Neural progenitor cell (in vitro differentiated cells): ENCODE measurements around the gene SIRPA. TPM values are rescaled to one million over a fixed set of nuclear protein-coding genes. Genes with fewer than 3 reads are reported as not detected.

ENCODE experiments used
- DNase-seq: peaks from one replicate; pipeline ENCODE4 v3.0.0-alpha.2; 2016; ENCODE audit warnings: low spot score
- H2AFZ ChIP-seq: fragments of 200-600 bp; sonication (generic); replicated peaks from 2 replicates; pipeline ENCODE4 v1.6.1; 2016; ENCODE audit warnings: antibody characterized with exemption
- H3F3A ChIP-seq: fragments of 200-600 bp; sonication (generic); 2 replicates; pipeline ENCODE4 v1.6.1; 2016; ENCODE audit warnings: antibody characterized with exemption, low read depth
- H3K27ac ChIP-seq: fragments of 200-600 bp; sonication (generic); 2 replicates; pipeline ENCODE4 v1.5.1; 2016; ENCODE audit warnings: mild to moderate bottlenecking
- H3K27me3 ChIP-seq: fragments of 200-600 bp; sonication (generic); 2 replicates; pipeline ENCODE4 v1.6.1; 2016; ENCODE audit warnings: mild to moderate bottlenecking, moderate library complexity
- H3K36me3 ChIP-seq: fragments of 200-600 bp; sonication (generic); 2 replicates; pipeline ENCODE4 v1.5.1; 2016
- H3K4me1 ChIP-seq: fragments of 200-600 bp; sonication (generic); 2 replicates; pipeline ENCODE4 v1.6.1; 2016; ENCODE audit warnings: mixed run types
- H3K4me2 ChIP-seq: fragments of 200-600 bp; sonication (generic); 2 replicates; pipeline ENCODE4 v1.6.1; 2016
- H3K4me3 ChIP-seq: fragments of 200-600 bp; sonication (generic); 2 replicates; pipeline ENCODE4 v1.5.1; 2016
- H3K79me2 ChIP-seq: fragments of 200-600 bp; sonication (generic); 2 replicates; pipeline ENCODE4 v1.6.1; 2016; ENCODE audit warnings: low read depth
- H3K9ac ChIP-seq: fragments of 200-600 bp; sonication (generic); 2 replicates; pipeline ENCODE4 v1.6.1; 2016
- H3K9me3 ChIP-seq: fragments of 200-600 bp; sonication (generic); 2 replicates; pipeline ENCODE4 v1.5.1; 2016; ENCODE audit warnings: low read depth
- H4K20me1 ChIP-seq: fragments of 200-600 bp; sonication (generic); 2 replicates; pipeline ENCODE4 v1.6.1; 2016; ENCODE audit warnings: low read depth
- H3K27ac Mint-ChIP-seq: 3 replicates; pipeline ENCODE4 v1.8.0; 2021; ENCODE audit warnings: mixed read lengths
- H3K27me3 Mint-ChIP-seq: 2 replicates; pipeline ENCODE4 v1.8.0; 2022; ENCODE audit warnings: low read depth, mild to moderate bottlenecking, inconsistent platforms, moderate library complexity, mixed read lengths; ENCODE audit not compliant: insufficient read depth
- H3K36me3 Mint-ChIP-seq: 3 replicates; pipeline ENCODE4 v1.8.0; 2021; ENCODE audit warnings: mixed read lengths
- H3K4me1 Mint-ChIP-seq: 3 replicates; pipeline ENCODE4 v1.8.0; 2021; ENCODE audit warnings: mixed read lengths
- H3K4me3 Mint-ChIP-seq: 3 replicates; pipeline ENCODE4 v1.8.0; 2021; ENCODE audit warnings: mild to moderate bottlenecking, moderate library complexity, mixed read lengths
- H3K9me3 Mint-ChIP-seq: 3 replicates; pipeline ENCODE4 v1.8.0; 2020; ENCODE audit warnings: mixed read lengths
- CTCF ChIP-seq: fragments of 200-600 bp; sonication (generic); IDR thresholded peaks from 2 replicates; pipeline ENCODE4 v1.5.1; 2017; ENCODE audit warnings: antibody characterized with exemption, mild to moderate bottlenecking
- EZH2 ChIP-seq: fragments of 200-600 bp; sonication (generic); IDR thresholded peaks from 2 replicates; pipeline ENCODE4 v1.6.1; 2017; ENCODE audit warnings: antibody characterized with exemption, mild to moderate bottlenecking, moderate library complexity
- EZH2phosphoT487 ChIP-seq: fragments of 200-600 bp; sonication (generic); IDR thresholded peaks from 2 replicates; pipeline ENCODE4 v1.6.1; 2017; ENCODE audit warnings: antibody characterized with exemption
- total RNA-seq: library from RNA; depleted of rRNA; stranded (reverse); fragments of >200 nt; gene quantifications from 2 replicates; pipeline ENCODE4 v1.2.3, GENCODE V29; 2015; ENCODE audit warnings: low replicate concordance

Gene SIRPA
- total RNA-seq, 1 donor from 2014 or later = 5.1 TPM

GRCh38 chr20:1876975-1877608 lies 18.1 kb upstream of the SIRPA start:
- H3K4me1 ChIP-seq = no peaks in the 10 kb centered on the region
- Mint-ChIP-seq H3K4me3 (no peak overlapping the region), H3K36me3 (no peaks in the 10 kb centered on the region), H3K27ac (no peak overlapping the region), H3K27me3 (peaks cover 15% of the 10 kb centered on the region), H3K9me3 (no peaks in the 10 kb centered on the region), H3K4me1 (peaks cover 40% of the 10 kb centered on the region)
- no peak overlapping the region for H2AFZ ChIP-seq
- H3F3A ChIP-seq = no peaks in the 10 kb centered on the region
- no peaks in the 10 kb centered on the region for H3K79me2 ChIP-seq
- H3K9ac ChIP-seq = no peak overlapping the region
- no peaks in the 10 kb centered on the region for H3K9me3 ChIP-seq
- no peak overlapping the region for H3K27ac ChIP-seq
- H4K20me1 ChIP-seq = no peaks in the 10 kb centered on the region
- H3K27me3 ChIP-seq = no peaks in the 10 kb centered on the region
- no peaks in the 10 kb centered on the region for H3K36me3 ChIP-seq
- no peak overlapping the region for H3K4me3 ChIP-seq
- peak; percentile 43 for DNase-seq
- no peak overlapping the region for H3K4me2 ChIP-seq
- TF ChIP-seq EZH2 (no peak), EZH2phosphoT487 (no peak), CTCF (no peak)

DNA sequence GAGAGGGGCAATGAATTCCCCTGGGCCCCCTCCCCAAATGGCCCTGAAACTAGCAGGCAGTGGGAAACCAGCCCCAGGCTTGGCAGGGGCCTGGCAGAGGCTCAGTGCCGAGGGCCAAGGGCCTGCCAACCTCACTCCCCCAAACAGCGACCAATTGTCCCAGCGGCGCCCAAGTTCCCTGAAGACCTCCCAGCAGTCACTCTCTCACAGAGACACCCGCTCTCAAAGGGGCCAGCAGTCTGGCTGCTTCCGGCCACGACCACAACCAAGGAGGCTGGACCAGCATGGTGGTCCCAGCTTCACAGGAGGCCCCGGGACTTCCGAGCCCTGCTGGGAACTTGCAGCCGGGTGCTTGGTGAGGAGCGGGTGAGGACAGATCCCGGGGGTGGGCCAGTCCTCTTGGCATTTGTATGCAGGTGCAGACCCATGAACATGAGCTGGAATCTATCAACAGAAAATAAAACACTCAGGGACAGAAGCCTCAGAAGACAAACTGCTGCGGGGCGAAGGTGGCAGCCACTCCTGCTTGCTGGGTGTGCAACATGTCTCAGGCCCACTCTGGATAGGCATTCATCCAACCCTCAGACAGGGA lies 17.5 kb upstream of the SIRPA start:
- no peak overlapping the region for H2AFZ ChIP-seq
- Mint-ChIP-seq H3K4me3 (no peak overlapping the region), H3K36me3 (no peaks in the 10 kb centered on the region), H3K4me1 (peaks cover 44% of the 10 kb centered on the region), H3K27me3 (peaks cover 17% of the 10 kb centered on the region), H3K27ac (no peak overlapping the region), H3K9me3 (no peaks in the 10 kb centered on the region)
- no peaks in the 10 kb centered on the region for H3K4me1 ChIP-seq
- TF ChIP-seq CTCF (no peak), EZH2 (no peak), EZH2phosphoT487 (no peak)
- H3K4me3 ChIP-seq = no peak overlapping the region
- H3K79me2 ChIP-seq = no peaks in the 10 kb centered on the region
- H3F3A ChIP-seq = no peaks in the 10 kb centered on the region
- H4K20me1 ChIP-seq = no peaks in the 10 kb centered on the region
- no peaks in the 10 kb centered on the region for H3K9me3 ChIP-seq
- no peak overlapping the region for H3K9ac ChIP-seq
- no peak overlapping the region for H3K27ac ChIP-seq
- no peaks in the 10 kb centered on the region for H3K27me3 ChIP-seq
- H3K36me3 ChIP-seq = no peaks in the 10 kb centered on the region
- DNase-seq = no peak
- no peak overlapping the region for H3K4me2 ChIP-seq

DNA sequence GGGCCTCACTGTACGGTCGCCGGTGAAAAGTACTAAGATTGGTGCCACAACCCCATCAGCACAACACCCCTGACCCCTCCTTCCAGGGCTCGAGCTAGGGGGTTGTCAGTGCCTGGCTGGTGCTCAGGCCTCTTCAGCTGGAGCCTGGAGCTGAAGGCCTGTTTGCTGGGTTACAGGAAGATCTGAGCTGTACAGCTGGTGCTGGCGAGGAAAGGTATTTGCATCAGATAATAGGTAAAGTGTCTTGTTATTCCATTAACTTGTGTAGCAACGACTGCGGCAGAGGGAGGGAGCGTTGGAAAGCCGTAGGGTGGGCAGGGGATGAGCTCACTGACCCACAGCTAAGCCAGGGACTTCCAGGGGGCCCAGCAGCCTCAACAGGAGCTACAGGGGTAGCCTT lies 15.8 kb upstream of the SIRPA start:
- Histone ChIP-seq H3K79me2 (no peaks in the 10 kb centered on the region), H3K27me3 (no peaks in the 10 kb centered on the region), H2AFZ (no peak overlapping the region), H3K4me2 (no peak overlapping the region), H4K20me1 (no peaks in the 10 kb centered on the region), H3K4me1 (peaks cover 9% of the 10 kb centered on the region), H3K9me3 (no peaks in the 10 kb centered on the region), H3K27ac (no peak overlapping the region), H3K4me3 (no peak overlapping the region), H3K36me3 (no peaks in the 10 kb centered on the region), H3K9ac (no peak overlapping the region), H3F3A (no peaks in the 10 kb centered on the region)
- no peak for DNase-seq
- Mint-ChIP-seq H3K4me1 (peaks cover 54% of the 10 kb centered on the region), H3K9me3 (no peaks in the 10 kb centered on the region), H3K36me3 (no peaks in the 10 kb centered on the region), H3K27ac (peak overlapping the region; percentile 52), H3K4me3 (no peak overlapping the region), H3K27me3 (peaks cover 19% of the 10 kb centered on the region)
- no peak for TF ChIP-seq CTCF
- TF ChIP-seq EZH2phosphoT487 = no peak
- no peak for TF ChIP-seq EZH2
